ENCODE results near the gene RAET1G. TPM values are rescaled to one million over a fixed set of nuclear protein-coding genes. Genes with fewer than 3 reads are reported as not detected.
A peak's percentile ranks its signal among the peaks of the same experiment; 100 is the strongest.

RAET1G gene
- total RNA-seq, 1 donor from 2014 or later = 3.8 TPM

GRCh38 chr6:149965194-149966020 is 42.5 kb upstream of the RAET1G start:
- Mint-ChIP-seq H3K27ac (ENCODE audit: unreplicated experiment) (peak overlapping the region; percentile 86), H3K36me3 (ENCODE audit: low read depth, unreplicated experiment) (peaks cover 29% of the 10 kb centered on the region), H3K4me3 (ENCODE audit: unreplicated experiment) (peak overlapping the region; percentile 99), H3K27me3 (ENCODE audit: unreplicated experiment) (peaks cover 33% of the 10 kb centered on the region), H3K4me1 (ENCODE audit: unreplicated experiment) (peaks cover 26% of the 10 kb centered on the region), H3K9me3 (ENCODE audit: unreplicated experiment) (no peaks in the 10 kb centered on the region)
- TF ChIP-seq, protein P1, sequence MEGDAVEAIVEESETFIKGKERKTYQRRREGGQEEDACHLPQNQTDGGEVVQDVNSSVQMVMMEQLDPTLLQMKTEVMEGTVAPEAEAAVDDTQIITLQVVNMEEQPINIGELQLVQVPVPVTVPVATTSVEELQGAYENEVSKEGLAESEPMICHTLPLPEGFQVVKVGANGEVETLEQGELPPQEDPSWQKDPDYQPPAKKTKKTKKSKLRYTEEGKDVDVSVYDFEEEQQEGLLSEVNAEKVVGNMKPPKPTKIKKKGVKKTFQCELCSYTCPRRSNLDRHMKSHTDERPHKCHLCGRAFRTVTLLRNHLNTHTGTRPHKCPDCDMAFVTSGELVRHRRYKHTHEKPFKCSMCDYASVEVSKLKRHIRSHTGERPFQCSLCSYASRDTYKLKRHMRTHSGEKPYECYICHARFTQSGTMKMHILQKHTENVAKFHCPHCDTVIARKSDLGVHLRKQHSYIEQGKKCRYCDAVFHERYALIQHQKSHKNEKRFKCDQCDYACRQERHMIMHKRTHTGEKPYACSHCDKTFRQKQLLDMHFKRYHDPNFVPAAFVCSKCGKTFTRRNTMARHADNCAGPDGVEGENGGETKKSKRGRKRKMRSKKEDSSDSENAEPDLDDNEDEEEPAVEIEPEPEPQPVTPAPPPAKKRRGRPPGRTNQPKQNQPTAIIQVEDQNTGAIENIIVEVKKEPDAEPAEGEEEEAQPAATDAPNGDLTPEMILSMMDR (IDR thresholded peaks at IDR 0.05; ENCODE audit: unreplicated experiment) = no peak
- DNase-seq (ENCODE audit: low spot score) = peak; percentile 51

DNA sequence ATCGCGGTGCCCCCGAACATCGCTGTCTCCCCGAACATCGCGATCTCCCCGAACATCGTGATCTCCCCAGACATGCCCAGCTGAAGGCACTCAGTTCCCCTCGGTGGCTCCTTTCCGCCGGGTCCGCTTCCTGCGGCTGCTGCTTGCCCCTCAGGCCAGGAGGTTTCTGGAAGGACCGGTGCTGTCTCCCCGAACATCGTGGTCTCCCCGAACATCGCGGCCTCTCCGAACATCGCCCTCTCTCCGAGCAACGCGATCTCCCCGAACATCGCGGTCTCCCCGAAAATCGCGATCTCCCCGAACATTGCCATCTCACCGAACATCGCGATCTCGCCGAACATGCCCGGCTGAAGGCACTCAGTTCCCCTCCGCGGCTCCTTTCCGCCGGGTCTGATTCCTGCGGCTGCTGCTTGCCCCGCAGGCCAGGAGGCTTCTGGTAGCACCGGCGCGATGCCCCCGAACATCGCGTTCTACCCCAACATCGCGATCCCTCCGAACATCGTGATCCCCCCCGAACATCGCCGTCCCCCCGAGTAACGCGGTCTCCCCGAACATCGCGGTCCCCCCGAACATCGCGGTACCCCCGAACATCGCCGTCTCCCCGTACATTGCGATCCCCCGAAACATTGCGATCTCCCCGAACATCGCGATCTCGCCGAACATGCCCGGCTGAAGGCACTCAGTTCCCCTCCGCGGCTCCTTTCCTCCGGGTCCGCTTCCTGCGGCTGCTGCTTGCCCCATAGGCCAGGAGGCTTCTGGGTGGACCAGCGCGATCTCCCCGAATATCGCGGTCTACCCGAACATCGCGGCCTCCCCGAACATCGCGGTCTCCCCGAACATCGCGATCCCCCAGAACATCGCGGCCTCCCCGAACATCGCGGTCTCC is 41.6 kb upstream of the RAET1G start:
- Mint-ChIP-seq H3K4me3 (ENCODE audit: unreplicated experiment) (peak overlapping the region; percentile 99), H3K27me3 (ENCODE audit: unreplicated experiment) (peaks cover 31% of the 10 kb centered on the region), H3K36me3 (ENCODE audit: low read depth, unreplicated experiment) (peaks cover 21% of the 10 kb centered on the region), H3K4me1 (ENCODE audit: unreplicated experiment) (peaks cover 27% of the 10 kb centered on the region), H3K9me3 (ENCODE audit: unreplicated experiment) (no peaks in the 10 kb centered on the region), H3K27ac (ENCODE audit: unreplicated experiment) (peak overlapping the region; percentile 95)
- TF ChIP-seq, protein P1 (IDR thresholded peaks at IDR 0.05; ENCODE audit: unreplicated experiment) = no peak
- DNase-seq (ENCODE audit: low spot score) = peak; percentile 43

GRCh38 chr6:149963462-149964307 is 40.8 kb upstream of the RAET1G start, which contains the start of gene ULBP1:
Gene ULBP1 (plus strand): TSS chr6:149963943. CDS start chr6:149964050, 107 bp downstream.
- peak; percentile 88 for DNase-seq (ENCODE audit: low spot score)
- Mint-ChIP-seq H3K27me3 (ENCODE audit: unreplicated experiment) (peaks cover 25% of the 10 kb centered on the region), H3K36me3 (ENCODE audit: low read depth, unreplicated experiment) (peaks cover 12% of the 10 kb centered on the region), H3K4me3 (ENCODE audit: unreplicated experiment) (peak within 1 kb of the TSS; percentile 99), H3K27ac (ENCODE audit: unreplicated experiment) (peak within 1 kb of the TSS; percentile 95), H3K9me3 (ENCODE audit: unreplicated experiment) (no peaks in the 10 kb centered on the region), H3K4me1 (ENCODE audit: unreplicated experiment) (peaks cover 35% of the 10 kb centered on the region)
- TF ChIP-seq, protein P1 (IDR thresholded peaks at IDR 0.05; ENCODE audit: unreplicated experiment) = no peak

GRCh38 chr6:149963212-149963461 is 40.2 kb upstream of the RAET1G start:
- peak; percentile 43 for DNase-seq (ENCODE audit: low spot score)
- Mint-ChIP-seq H3K4me3 (ENCODE audit: unreplicated experiment) (peak overlapping the region; percentile 99), H3K27me3 (ENCODE audit: unreplicated experiment) (peaks cover 25% of the 10 kb centered on the region), H3K4me1 (ENCODE audit: unreplicated experiment) (peaks cover 37% of the 10 kb centered on the region), H3K27ac (ENCODE audit: unreplicated experiment) (peak overlapping the region; percentile 85), H3K9me3 (ENCODE audit: unreplicated experiment) (no peaks in the 10 kb centered on the region), H3K36me3 (ENCODE audit: low read depth, unreplicated experiment) (peaks cover 7% of the 10 kb centered on the region)
- TF ChIP-seq, protein P1 (IDR thresholded peaks at IDR 0.05; ENCODE audit: unreplicated experiment) = no peak
